HL-60 (cell line): ENCODE results near the gene DRC3.

Experiments
- DNase-seq, 2 experiments: peaks; one replicate each; pipeline ENCODE4 v3.0.0-alpha.2; 2010 to 2020; ENCODE audit warnings: low read depth in 1 of 2, low spot score in 1 of 2
- H3K27ac ChIP-seq: fragments of 250-450 bp; sonication (Bioruptor Pico); replicated peaks from 2 replicates; pipeline ENCODE4 v1.5.1; 2020; ENCODE audit warnings: mild to moderate bottlenecking, moderate library complexity
- H3K27me3 ChIP-seq: fragments of 250-450 bp; sonication (Bioruptor Pico); 2 replicates; pipeline ENCODE4 v1.5.1; 2021; ENCODE audit warnings: mild to moderate bottlenecking, moderate library complexity; ENCODE audit not compliant: insufficient read depth, poor library complexity, severe bottlenecking
- H3K4me3 ChIP-seq: replicated peaks from 2 replicates; pipeline ENCODE4 v1.5.1; 2011; ENCODE audit warnings: mild to moderate bottlenecking, control low read depth, low read length; ENCODE audit not compliant: insufficient read depth
- CTCF ChIP-seq: IDR thresholded peaks from one replicate; pipeline ENCODE4 v1.5.1; 2011; ENCODE audit warnings: low read length, control low read depth, inconsistent platforms; ENCODE audit not compliant: insufficient read depth
- GABPA ChIP-seq: IDR thresholded peaks from 2 replicates; pipeline ENCODE4 v1.6.1; 2012; ENCODE audit warnings: low read depth
- POLR2AphosphoS5 ChIP-seq: IDR thresholded peaks from 2 replicates; pipeline ENCODE4 v1.6.1; 2012; ENCODE audit warnings: low read depth
- REST ChIP-seq: IDR thresholded peaks from 2 replicates; pipeline ENCODE4 v1.6.1; 2012; ENCODE audit warnings: low read depth; ENCODE audit not compliant: insufficient replicate concordance
- SPI1 ChIP-seq: IDR thresholded peaks from 2 replicates; pipeline ENCODE4 v1.6.1; 2012; ENCODE audit warnings: low read depth, mild to moderate bottlenecking, borderline replicate concordance

DRC3 gene

GRCh38 chr17:18000030-18000408, 27.4 kb downstream of the DRC3 start:
- no peak for DNase-seq
- TF ChIP-seq REST: no peak
- TF ChIP-seq SPI1: no peak
- no peak for TF ChIP-seq CTCF
- TF ChIP-seq POLR2AphosphoS5: no peak
- TF ChIP-seq GABPA: no peak
- Histone ChIP-seq H3K4me3 (no peak overlapping the region), H3K27me3 (no peaks in the 10 kb centered on the region), H3K27ac (no peak overlapping the region)

- TF ChIP-seq CTCF: no peak
- no peak for TF ChIP-seq SPI1
- Histone ChIP-seq H3K27me3 (no peaks in the 10 kb centered on the region), H3K4me3 (no peak overlapping the region), H3K27ac (no peak overlapping the region)
- no peak for DNase-seq
Measured at GRCh38 chr17:18002171-18002570, 29.5 kb downstream of the DRC3 start.

- H3K4me3 ChIP-seq: no peak overlapping the region
Measured at GRCh38 chr17:18004345-18004744, 31.7 kb downstream of the DRC3 start.

GRCh38 chr17:18004884-18005305, 32.2 kb downstream of the DRC3 start:
- DNase-seq: no peak
- no peak overlapping the region for H3K4me3 ChIP-seq
- no peak overlapping the region for H3K27ac ChIP-seq
- TF ChIP-seq REST (no peak), SPI1 (no peak), GABPA (no peak), POLR2AphosphoS5 (no peak), CTCF (no peak)
- no peaks in the 10 kb centered on the region for H3K27me3 ChIP-seq

More at GRCh38 chr17:18004345-18004744, 31.7 kb downstream of the DRC3 start:
- Histone ChIP-seq H3K27me3 (no peaks in the 10 kb centered on the region), H3K27ac (no peak overlapping the region)
- no peak for TF ChIP-seq POLR2AphosphoS5
- DNase-seq: no peak
